HG03469 (cell line): ENCODE data around the gene OR8S1.
"Not testable (repeated sequence)": the region's sequence is repeated elsewhere in the genome, so short reads cannot be mapped to it uniquely, and the experiment has no call there.

Experiments
- ATAC-seq: cut with Tn5 transposase; IDR thresholded peaks from one replicate; pipeline ENCODE4 v1.9.1; 2021; ENCODE audit warnings: mild to moderate bottlenecking, moderate library complexity, moderate number of reproducible peaks; ENCODE audit not compliant: unreplicated experiment

OR8S1 gene

GRCh38 chr12:48553666-48554343 is 28.4 kb downstream of the OR8S1 start:
- not testable (repeated sequence) for ATAC-seq

- ATAC-seq: no peak
These were observed 31.2 kb downstream of the OR8S1 start for GRCh38 chr12:48556631-48557030.

- ATAC-seq: no peak
These were observed 32.5 kb downstream of the OR8S1 start for GRCh38 chr12:48557919-48558318.

- ATAC-seq: no peak
These were observed 42.3 kb downstream of the OR8S1 start for GRCh38 chr12:48567731-48568130.

- no peak for ATAC-seq
These were observed 44.5 kb downstream of the OR8S1 start, which contains the start of gene LALBA for GRCh38 chr12:48569946-48570345. Gene LALBA, minus strand, starts transcription at chr12:48570046. Its CDS starts 26 bp downstream, at chr12:48570020.

- no peak for ATAC-seq
These were observed 46.9 kb downstream of the OR8S1 start for GRCh38 chr12:48572326-48572725.
